NK-92 (cell line): ENCODE results near the gene SFXN5.
"Not testable (repeated sequence)": the region's sequence is repeated elsewhere in the genome, so short reads cannot be mapped to it uniquely, and the experiment has no call there.

Source experiments
- DNase-seq: peaks from one replicate; lab custom pipeline; 2025; ENCODE audit not compliant: unreplicated experiment; lab: John Stamatoyannopoulos, UW

The SFXN5 gene

GRCh38 chr2:73078457-73079411, 7.2 kb upstream of the SFXN5 start:
- no peak for DNase-seq

GRCh38 chr2:73077424-73077795, 5.9 kb upstream of the SFXN5 start:
- no peak for DNase-seq

GRCh38 chr2:73076701-73077423, 5.3 kb upstream of the SFXN5 start:
- DNase-seq: no peak

GRCh38 chr2:73075477-73076373, 4.2 kb upstream of the SFXN5 start:
- DNase-seq: no peak

GRCh38 chr2:73074110-73075069, 2.9 kb upstream of the SFXN5 start:
- DNase-seq: no peak

GRCh38 chr2:73072416-73072815, 904 bp upstream of the SFXN5 start:
- DNase-seq: no peak

GRCh38 chr2:73072129-73072395, 550 bp upstream of the SFXN5 start:
- DNase-seq: no peak

GRCh38 chr2:73070643-73071359, 711 bp downstream of the SFXN5 start:
- DNase-seq: no peak

- DNase-seq: no peak
These were observed 1.5 kb downstream of the SFXN5 start for GRCh38 chr2:73069855-73070642.

- no peak for DNase-seq
These were observed 2.3 kb downstream of the SFXN5 start for GRCh38 chr2:73069041-73069854.

GRCh38 chr2:73068147-73068546, 3.4 kb downstream of the SFXN5 start:
- DNase-seq: no peak

GRCh38 chr2:73067043-73067442, 4.5 kb downstream of the SFXN5 start:
- no peak for DNase-seq

- not testable (repeated sequence) for DNase-seq
These were observed 6.4 kb downstream of the SFXN5 start for GRCh38 chr2:73065070-73065469.

GRCh38 chr2:73063909-73064875, 7.3 kb downstream of the SFXN5 start:
- DNase-seq: no peak

GRCh38 chr2:73063472-73063871, 8.0 kb downstream of the SFXN5 start:
- DNase-seq: no peak

GRCh38 chr2:73059106-73059505, 12.4 kb downstream of the SFXN5 start:
- no peak for DNase-seq

- no peak for DNase-seq
These were observed 16.5 kb downstream of the SFXN5 start for GRCh38 chr2:73054980-73055379.
